G401 (cell line): ENCODE measurements around the gene GBX2. TPM values are rescaled to one million over a fixed set of nuclear protein-coding genes. Genes with fewer than 3 reads are reported as not detected.
A peak's percentile ranks its signal among the peaks of the same experiment; 100 is the strongest.

Experiments used
- DNase-seq: peaks from one replicate; pipeline ENCODE4 v3.0.0-alpha.2; 2015; ENCODE audit warnings: low spot score
- in situ Hi-C: cut with HindIII; loops from 2 replicates; pipeline ENCODE4 v1.10.0; 2016; ENCODE audit warnings: low sequenced_read_pairs, mixed read lengths
- total RNA-seq: library from RNA; depleted of rRNA; stranded (reverse); fragments of >200 nt; shearing (Covaris generic); gene quantifications from 2 replicates; pipeline ENCODE4 v1.2.3, GENCODE V29; 2014; rRNA removed

Gene GBX2
- total RNA-seq, result 25.0 and 39.2 TPM in 2 replicates

DNA sequence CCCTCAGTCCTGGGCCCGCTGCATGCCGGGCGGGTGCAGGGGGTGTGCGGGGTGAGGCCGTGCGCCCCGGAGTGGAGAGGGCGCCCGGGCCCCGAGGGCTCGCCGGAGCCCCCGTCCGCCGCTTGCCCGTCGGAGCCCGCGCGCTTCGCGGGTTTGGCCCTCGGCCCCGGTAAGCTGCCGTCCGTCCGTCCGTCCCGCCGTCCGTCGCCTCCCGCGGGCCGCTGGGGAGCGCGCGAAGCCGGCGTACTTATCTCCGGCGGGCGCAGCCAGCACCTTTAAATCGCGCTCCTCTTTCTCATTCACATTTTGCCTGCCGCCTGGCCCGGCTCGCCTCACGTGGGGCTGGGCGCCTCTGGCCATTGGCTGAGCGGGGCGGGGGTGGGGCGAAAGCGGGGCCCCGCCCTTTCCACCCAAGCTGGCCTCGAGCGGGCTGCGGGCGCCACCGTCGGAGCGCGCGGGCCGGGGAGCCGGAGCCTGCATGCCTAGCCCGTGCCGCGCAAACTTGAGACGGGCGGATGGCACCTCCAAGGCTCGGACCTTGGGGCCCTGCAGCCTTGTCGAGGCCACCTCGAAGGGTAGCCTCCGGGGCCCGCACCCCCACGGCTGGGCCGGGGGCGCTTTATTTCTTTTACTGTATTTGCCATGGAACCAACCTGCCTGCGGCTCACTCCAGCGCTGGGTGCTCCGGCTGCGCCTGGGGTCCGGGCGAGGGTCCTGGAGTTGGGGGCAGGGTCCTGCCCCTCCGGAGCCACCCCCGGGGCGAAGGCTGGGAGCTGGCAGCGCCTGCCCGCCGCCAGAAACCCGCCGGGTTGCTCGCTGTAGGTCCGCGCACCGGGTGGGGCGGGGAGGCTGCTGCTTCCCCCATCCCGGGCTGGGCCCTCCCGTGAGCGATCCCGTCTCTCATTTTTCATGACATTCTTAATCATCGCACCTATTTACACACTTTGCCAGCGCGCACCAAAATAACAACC is at the start of gene GBX2:
Gene GBX2 (minus strand): TSS at position 277 of the 971 bp plus-strand sequence. CDS start 415 bp downstream, outside the sequence.
- DNase-seq, result peak; percentile 53
- in situ Hi-C loops, result no loop called here

DNA sequence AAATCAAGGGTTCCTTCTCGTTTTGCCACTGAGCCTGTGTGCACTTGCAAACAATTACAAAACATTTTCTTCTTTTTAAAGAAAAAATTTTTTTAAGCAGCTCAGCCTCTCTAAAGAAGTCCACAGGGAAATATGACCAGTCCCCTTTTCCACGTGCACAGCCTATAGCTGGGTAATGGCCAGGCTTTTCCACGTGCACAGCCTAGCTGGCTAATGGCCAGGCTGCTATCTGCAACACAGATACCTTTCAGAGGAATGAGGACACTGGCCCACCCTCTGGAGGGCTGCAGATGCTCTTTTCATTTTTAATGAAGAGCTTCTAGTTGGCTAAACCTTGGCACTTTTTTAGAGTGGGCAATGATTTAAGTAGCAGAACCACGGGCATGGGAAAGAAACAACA is 49.7 kb upstream of the GBX2 start:
- in situ Hi-C loops, result no loop called here
- no peak for DNase-seq

DNA sequence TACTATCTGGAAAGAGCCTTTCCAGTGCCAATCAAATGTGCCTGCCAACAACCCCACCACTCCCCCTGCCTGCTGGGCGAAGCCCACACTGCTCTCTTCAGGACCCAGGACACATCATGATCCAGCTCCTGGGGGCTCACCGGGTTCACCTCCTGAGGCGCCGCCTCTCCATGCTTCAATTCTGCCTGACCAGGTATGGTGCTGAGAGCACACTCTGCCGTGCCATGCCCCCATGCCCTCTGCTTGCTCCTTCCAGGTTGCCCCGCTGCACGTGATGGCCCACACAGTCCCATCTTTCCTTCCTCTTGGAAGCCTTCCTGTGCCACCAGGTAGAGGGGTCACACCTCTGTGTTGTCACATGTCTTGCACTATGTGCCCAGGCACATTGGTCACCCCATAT is 48.5 kb upstream of the GBX2 start:
- in situ Hi-C loops, result no loop called here
- DNase-seq, result no peak

DNA sequence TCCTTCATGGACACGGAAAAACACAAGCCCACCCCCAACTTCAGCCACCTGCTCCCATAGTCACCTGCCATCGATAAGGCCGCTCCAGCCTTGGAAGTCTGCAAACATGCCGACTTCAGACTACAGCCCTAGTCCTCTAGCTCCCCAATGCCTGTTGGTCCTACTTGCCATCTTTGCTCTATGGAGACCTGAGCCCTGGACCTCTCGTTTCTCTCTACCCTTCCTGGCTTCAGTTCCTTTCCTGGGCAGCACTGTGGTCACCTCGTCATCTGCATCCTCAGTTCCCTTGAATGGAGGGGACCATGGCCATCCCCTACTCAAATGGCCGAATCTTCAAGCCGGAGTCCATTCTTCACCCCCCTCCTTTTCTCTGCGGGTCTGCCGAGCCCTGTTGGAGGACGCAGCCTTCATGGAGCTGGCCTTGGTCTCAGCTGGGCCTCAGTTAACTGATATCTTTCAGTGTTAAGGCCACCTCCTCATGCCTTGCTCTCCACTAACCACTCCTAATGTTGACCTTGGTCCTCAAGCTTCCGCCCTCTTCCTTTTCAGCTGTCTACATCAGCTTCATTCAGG is 47.7 kb upstream of the GBX2 start:
- in situ Hi-C loops, result no loop called here
- no peak for DNase-seq

DNA sequence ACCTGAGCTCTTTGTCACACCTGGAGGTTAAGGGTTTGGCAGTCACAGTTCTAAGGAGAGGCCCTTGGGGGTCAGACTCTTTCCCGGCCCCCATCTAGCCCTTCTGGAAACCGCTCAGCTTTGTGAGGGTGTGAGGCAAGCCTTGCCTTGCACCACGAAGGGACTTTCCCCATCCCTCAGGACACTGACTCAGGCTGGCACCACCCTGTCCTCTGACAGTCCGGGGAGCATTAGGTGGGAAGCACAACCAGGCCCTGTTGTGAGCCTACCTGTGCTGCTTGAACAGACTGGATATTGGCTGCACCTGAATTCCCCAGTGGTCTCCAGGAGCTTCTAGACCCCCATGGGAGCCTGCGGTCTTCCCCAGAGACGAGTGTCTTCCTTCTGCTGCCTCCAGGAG is 47.0 kb upstream of the GBX2 start:
- in situ Hi-C loops, result no loop called here
- no peak for DNase-seq

DNA sequence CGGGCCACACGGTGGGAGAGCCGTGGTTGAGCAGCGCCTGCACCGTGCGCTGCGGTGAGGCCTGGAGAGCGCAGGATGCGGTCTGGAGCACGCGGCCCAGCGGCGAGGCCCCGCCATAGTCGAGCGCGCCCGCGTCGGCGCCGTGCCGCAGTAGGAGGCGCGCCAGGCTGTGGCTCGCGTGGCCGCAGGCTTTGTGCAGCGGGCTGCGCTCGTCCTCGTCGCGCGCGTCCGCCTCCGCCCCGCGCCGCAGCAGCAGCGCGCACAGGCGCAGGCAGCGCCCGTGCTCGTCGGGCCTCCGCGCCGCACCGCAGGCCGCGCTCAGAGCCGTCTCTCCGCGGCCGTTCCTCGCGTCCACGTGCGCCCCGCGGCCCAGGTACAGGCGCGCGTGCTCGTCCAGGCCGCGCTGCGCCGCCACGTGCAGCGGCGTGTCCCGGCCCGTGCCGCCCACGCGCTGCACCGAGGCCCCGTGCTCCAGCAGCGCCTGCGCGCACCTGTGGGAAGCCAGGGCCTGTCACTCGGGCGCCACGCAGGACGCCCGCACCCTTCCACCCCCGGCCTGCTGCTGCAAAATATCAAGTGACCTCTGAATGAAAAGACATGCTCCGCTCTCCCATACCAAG is 46.3 kb upstream of the GBX2 start:
- in situ Hi-C loops, result no loop called here
- DNase-seq, result no peak

DNA sequence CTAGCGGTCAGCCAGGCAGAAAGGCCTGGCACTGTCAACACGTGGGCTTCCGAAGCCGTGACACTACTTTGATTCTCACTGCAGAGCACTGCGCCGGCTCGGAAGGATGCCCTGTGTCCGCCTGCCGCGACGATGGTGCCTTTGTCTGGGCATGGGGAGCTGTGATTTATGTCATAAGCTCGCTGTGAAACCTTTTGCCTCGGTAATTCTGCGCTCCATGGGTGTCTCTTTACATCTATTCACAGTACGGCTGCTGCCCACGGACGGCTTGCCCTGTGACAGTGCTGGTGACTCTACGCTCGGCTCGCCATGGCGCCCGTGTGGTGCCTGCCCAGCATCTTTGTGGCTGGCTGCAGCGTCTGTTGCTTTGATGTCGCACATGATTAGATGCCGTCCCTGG is 43.1 kb upstream of the GBX2 start:
- in situ Hi-C loops, result no loop called here
- no peak for DNase-seq

DNA sequence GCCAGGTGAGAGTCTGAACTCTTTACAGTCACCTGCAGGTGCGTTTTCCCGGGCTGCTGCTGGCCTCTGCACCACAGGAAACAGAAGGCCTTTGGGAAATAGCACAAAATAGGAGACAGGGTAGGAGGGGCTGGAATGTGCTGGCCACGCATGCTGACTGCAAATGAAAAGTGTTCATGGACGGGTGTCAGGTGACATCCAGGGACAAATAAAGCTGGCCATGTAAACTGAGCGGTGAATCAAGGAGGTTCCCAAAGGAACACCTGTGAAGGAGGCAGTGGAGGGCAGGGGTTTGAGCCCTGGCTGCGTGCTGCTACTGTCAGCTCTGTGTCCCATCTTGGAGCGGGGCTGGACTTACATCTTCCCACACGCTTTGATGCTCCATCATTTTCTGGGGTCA is 42.4 kb upstream of the GBX2 start:
- no peak for DNase-seq
- in situ Hi-C loops, result no loop called here

DNA sequence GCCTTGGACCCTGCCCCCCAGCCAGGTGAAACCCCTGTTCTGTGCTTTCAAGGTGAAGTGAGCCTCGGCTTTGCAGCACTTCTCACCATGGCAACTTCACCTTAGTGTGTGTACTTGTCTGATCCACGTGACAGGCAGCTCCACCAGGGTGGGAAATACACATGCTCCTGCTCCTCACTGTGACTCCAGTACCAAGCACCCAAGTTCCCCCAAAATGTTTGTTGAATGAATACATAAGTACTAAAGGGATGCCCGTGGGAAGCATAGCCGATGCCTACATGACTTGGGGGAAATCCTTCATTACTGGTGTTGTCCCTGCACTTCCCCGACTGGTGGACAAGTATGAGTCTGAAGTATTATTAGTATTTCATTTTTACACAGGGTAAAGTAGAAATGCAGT is 41.8 kb upstream of the GBX2 start:
- in situ Hi-C loops, result no loop called here
- no peak for DNase-seq

DNA sequence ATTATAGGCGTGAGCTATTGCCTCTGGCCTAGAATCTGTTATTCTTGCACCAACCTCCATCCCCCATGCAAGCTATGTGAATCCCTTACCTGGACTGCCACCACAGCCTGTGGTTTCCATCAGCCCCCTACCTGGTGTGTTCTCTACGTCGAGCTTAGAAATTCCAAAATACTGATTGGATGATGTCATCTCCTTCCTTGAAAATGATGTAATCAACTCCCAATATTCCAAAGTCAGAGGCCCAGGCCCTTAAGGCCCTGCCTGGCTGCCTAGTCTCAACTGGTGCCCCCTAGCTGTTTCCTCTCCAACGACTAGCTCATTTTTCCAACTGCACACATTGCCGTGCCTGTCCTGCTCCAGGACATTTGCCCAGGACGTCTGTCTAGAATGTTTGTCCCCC is 41.3 kb upstream of the GBX2 start:
- DNase-seq, result no peak
- in situ Hi-C loops, result no loop called here

DNA sequence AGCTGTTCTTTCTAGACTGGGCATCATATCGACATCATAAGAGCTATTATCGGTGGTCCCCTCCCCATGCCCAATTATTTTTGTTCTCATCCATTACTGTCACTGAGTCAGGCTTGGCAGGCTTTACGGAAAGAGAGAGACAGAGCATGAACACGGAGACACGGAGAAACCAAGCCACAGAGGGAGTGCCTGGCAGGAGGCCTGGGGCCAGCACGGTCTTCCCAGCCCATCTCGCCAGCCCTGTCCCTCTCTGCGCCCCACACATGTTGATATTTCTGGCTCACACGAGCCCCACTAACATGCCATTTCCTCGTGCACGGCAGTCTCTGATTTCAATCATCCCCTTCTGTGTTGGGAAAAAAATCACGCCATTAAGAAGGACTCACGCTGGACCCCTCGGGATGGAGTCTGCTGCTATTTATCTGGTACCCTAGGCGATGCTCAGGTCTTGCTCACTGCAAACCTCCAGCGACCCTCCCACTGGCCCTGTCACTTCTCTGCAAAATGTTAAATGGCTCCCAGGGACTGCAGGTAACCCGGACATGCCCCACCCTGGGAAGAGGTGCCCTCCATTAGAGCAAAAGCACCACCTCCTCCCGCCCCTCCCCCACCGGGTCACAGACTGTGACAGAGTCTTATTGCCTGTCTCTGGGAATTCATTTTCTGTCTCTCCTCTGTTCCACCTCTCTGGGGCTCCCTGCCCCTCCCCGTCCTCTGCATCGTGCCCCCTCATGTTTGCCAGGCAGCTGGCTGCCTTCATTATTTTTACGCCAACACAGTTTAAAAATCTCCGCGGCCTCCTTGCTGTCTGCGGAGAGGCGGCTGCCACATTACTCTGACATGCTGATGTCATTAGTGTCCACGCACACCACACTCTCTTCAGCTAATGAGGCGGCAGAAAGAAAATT is 40.1 kb upstream of the GBX2 start:
- no peak for DNase-seq
- in situ Hi-C loops, result no loop called here

DNA sequence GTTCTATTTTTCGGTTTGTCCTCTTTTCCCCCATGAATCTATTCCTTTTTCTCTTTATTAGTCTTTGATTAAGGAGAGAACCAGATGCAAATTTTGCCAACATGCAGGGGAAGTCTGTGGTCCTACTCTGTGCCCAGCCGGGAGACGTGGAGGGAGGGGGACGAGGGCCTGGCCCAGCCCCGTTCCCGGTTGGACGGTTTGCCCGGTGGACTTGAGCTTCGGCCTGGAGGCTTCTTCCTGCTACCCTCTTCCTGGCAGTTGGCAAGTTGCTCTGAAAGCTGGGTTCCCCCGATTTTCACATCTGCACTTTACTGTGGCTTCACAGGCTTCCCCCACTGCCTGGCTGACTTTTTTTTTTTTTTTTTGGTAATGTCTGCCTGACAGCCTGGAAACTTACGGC is 39.3 kb upstream of the GBX2 start:
- no peak for DNase-seq
- in situ Hi-C loops, result no loop called here

DNA sequence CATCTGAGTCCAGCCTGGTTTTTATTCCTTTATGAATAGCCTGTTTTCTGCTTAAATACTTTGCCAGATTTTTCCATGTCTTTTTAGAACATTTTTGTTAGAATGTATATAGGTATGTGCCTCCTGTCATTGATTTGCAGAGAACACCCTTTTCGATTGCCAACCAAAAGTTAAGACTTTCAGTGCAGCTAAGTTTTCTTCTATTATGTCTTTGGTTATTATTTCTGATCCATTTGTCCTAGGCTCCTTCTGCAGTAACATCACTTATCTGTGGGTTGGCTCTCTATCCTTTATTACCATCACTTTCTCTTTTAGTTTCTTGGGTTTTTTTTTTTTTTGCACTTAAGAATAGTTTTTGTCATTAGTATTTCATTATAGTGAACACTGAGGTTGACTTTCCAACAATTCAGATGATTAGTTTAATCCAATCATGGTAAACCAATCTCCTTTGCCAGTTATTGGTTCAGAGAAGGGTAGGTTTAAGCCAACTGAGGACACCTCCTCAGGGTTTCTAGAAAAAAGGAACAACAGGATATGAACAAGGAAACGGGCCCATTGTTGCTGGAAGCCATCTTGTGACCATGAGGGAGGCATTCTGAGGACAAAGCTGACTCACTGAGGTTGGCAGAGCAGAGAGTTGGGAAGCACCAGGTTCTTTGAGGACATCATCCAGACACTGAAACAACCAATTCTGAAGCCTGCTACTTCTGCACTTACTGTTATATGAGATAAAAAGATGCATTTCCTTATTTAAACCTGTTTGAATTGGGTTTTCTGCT is 37.9 kb upstream of the GBX2 start:
- no peak for DNase-seq
- in situ Hi-C loops, result no loop called here

DNA sequence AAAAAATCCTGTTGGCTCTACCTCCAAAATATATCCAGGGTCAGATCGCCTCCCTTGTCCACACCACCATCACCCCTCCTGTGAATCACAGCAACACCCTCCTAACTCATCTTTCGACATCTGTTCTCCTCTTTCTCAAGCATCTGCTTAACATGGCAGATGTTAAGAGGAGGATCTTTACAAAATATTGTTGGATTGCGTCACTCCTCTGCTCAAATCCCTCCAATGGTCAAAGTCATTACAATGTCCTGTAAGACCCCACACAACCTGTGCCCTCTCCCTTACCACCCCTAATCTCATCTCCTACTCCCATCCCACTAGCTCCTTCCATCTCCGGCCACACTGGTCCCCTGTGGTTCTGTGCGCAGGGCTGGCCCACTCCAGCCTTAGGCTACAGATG is 36.8 kb upstream of the GBX2 start:
- DNase-seq, result no peak
- in situ Hi-C loops, result no loop called here

DNA sequence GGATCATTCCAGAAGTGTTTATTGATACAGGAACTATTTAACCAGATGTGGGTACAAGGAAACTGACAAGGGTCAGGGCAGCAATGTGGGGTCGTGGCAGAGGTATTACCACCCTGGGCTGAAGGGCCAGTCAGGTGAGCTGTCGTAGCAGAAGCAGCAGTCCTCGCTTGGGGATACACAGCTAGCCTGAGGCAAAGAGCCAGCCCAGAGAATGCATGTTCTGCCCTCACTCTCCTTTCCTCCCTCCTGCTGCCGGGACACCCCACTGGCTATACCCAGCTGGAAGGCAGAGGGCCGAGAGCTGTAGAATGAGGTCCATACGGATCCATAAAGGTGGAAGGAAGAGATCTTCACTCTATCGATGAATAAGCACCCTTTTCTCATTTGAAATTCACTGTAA is 32.2 kb upstream of the GBX2 start:
- DNase-seq, result no peak
- in situ Hi-C loops, result no loop called here

DNA sequence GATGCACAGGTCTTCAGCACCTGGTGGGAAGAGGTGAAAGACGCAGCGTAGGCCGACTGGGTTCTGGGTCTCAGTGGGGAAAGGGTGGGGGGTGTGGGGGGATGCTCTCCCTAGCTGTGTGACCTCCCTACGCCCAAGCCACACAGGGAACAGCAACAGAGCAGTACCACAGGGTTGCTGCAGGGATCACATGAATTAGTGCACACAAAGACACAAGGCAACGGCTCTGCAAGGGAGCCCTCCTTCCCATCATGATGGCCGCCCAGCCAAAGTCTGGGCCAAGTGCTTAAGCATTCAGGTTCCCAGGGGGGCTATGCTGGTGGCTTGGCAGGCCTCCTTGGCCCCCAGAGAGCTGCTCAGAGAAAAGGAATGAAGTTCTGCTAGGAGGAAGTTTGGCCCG is 28.2 kb upstream of the GBX2 start:
- in situ Hi-C loops, result no loop called here
- DNase-seq, result no peak

DNA sequence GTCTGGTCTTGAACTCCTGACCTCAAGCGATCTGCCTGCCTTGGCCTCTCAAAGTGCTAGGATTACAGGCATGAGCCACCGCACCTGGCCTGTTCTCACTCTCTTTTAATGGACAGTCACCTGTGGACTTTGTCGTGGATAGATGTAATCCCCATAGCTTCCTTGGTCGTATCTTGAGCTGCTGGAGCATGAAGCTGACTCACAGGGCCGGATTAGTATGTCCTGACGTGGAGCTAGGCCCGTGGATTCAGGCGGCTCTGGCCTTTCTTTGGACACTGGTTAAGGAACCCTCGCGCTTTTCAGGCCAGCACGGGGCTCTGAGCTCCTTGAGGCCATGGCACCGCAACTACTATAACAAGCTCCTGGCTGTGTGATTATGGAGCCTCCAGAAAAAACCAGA is 27.5 kb upstream of the GBX2 start:
- DNase-seq, result no peak
- in situ Hi-C loops, result no loop called here

DNA sequence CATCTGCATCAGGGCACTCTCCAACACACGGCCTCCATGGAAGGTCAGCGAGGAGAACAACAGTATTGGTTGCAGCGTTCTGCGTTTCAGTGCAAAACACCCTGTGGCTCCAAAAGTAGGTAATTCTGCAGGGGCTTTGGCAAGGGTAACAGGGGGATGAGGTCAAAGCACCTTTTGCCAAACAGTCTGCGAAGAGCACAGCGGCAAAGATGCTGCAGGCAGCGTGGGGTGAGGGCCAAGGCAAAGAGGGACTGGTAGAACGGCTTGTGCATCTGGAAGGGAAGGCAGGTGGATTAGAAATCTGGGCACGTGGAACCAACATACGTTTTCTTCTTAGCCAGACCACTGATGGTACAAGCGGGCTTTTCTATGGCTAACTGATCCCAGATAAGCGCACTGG is 26.6 kb upstream of the GBX2 start:
- DNase-seq, result no peak
- in situ Hi-C loops, result no loop called here

DNA sequence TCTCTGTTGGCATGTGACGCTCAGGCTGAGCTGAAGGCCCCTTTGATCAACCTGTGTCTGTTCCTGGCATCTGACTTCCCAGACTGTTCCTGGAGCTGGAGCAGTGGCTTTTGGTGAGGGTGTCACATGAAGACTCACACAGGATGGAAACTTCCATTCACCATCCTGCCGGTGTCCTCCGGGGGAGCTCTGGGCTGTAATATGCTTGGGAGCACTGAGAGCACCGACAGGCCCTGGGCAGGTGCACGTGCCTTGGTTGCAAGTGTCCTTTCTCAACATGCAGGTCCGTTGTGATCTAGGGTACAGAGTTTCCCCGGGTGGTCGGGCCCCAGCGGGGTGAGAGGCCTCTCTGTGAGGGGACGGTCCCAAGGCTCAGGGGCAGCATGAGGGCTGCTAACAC is 24.8 kb upstream of the GBX2 start:
- in situ Hi-C loops, result no loop called here
- no peak for DNase-seq
